Subcutaneous adipose tissue (tissue), 4 donors: Measurements from ENCODE around the gene WTIP. TPM values are rescaled to one million over a fixed set of nuclear protein-coding genes. Genes with fewer than 3 reads are reported as not detected.

ENCODE experiments used
- CTCF ChIP-seq: fragments of 450-650 bp; IDR thresholded peaks from one replicate; pipeline ENCODE4 v1.5.1; 2016; ENCODE audit warnings: low read depth, mild to moderate bottlenecking, control low read depth, antibody characterized with exemption, moderate library complexity
- total RNA-seq, 4 donors: library from RNA; depleted of rRNA; stranded (reverse); fragments of >200 nt; gene quantifications; one replicate each; pipeline ENCODE4 v1.1.0, GENCODE V29; 2016

WTIP gene
- total RNA-seq, 4 donors from 2014 or later: 6.5 to 17.9 (median 16.9) TPM

DNA sequence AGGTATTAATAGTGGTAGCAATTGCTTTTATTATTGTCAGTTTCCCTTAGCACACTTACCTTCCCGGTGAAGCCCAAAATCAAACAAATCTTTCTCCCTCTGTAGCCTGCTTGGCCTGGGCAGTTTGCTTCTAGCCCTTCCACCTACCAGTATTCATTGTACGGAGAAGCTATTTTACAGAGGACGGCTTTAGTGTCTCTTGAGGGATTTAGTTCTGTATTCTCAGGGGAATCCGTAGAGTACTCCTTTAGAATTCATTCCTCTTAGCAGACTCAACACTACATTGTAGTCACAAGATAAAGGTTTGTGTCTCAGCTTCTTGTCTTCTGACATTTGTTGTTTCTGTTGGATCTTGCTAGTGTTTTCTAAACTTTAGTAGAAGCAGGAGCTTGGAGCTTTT, 24.1 kb upstream of the WTIP start:
- no peak for TF ChIP-seq CTCF

DNA sequence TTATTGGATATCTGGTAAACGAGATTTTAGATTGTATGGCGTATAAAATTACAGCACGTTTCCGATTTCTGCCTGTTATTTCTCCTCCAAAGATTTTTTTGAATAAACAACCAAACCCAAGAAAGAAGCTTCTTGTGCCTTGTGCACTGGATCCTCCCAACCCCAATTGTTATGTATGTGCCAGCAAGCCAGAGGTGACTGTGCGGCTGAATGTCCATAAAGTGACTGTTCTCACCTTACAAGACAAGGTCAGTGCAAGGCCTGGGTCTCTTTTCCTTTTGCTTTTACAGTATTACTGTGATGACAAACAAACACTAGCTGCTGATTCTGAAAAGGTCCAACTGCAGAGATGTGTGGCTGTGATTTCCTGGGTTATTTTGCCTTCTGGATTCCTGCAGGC, 22.9 kb upstream of the WTIP start:
- no peak for TF ChIP-seq CTCF

DNA sequence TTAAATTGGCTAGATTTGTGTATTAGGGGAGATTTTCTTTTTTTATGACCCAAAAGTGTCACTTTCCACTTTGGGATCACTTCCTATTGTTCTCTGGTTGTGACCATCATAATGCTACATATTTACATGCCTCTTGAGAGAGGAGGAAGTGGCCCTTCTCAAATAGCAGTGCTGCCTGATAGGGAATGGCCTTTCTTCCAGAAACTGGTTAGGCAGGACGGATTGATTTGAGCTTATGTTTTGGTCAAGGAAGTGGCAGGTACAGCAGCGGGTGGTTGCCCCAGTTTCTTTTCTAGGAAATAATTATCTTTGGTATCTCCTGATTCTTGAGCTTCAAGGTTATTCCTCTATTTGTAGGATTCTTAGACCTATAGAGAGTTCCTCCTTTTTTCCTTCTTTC, 21.9 kb upstream of the WTIP start:
- TF ChIP-seq CTCF: no peak

DNA sequence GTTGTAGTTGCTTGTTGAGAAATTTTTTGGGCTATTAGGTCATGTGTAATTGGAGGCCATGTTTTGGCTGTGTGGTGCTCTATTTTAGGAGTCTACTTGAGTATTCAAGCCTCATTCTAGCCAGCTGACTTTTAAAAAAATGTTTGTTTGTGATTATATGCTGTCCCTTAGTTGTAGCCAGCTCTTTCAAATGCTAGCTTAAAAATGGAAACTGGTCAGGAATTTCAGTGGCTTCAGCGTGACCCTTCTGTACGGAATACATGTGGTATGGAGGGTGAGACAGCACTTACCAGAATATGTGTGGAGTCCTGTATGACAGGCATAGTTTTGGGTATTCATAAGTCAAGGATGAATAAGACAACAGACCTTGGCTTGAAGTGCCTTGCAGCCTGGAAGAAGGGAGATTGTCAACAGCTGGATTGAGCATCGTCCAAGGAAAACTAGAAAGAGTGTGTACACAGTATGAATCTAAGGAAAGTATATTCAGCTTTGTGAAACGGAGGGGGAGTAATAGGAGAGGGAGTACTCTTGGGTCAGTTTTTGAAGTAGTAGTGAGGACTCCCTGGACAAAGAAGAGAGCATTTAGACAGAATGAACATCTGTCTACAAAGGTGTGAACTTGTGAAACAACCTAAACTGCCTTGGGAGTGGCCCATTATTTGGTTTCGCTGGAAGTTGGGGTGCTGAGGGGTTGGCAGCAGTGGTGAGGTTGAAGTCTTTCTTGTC, 20.0 kb upstream of the WTIP start:
- TF ChIP-seq CTCF: no peak

- TF ChIP-seq CTCF: no peak
These were observed 13.1 kb upstream of the WTIP start for GRCh38 chr19:34468409-34468808.

DNA sequence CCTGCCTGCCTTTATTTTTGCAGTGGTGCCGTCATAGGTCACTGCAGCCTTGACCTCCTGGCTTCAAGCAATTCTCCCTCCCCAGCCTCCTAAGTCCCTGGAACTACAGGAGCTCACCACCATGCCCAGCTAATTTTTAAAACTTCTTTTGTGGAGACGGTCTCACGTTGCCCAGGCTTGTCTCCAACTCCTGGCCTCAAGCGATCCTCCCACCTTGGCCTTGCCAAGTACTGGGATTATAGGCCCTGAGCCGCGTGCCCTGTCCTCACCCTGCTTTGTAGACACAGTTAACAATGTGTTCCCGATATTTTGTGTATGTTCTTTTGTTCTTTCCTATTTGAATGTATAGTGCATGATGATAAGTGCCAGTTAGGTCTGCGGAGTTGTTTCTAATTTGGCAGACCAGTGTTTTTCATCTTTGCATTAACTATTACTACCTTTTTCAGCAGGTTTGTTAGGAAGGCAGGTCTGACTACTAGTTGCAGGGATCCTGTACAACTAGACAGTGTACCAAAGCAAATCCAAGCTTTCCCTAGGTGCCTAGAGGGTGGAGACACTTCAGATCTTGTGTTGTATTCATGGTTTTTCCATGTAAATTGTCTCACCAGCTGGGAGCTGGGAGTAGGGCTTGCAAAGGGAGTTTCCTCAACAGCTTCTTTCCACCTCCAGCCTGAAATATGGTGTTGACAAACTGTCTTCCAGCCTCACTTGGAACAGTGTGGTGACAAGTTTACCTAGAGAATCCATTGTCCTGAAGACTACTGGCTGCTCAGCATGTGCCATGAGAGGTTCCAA, 9.5 kb upstream of the WTIP start:
- no peak for TF ChIP-seq CTCF

DNA sequence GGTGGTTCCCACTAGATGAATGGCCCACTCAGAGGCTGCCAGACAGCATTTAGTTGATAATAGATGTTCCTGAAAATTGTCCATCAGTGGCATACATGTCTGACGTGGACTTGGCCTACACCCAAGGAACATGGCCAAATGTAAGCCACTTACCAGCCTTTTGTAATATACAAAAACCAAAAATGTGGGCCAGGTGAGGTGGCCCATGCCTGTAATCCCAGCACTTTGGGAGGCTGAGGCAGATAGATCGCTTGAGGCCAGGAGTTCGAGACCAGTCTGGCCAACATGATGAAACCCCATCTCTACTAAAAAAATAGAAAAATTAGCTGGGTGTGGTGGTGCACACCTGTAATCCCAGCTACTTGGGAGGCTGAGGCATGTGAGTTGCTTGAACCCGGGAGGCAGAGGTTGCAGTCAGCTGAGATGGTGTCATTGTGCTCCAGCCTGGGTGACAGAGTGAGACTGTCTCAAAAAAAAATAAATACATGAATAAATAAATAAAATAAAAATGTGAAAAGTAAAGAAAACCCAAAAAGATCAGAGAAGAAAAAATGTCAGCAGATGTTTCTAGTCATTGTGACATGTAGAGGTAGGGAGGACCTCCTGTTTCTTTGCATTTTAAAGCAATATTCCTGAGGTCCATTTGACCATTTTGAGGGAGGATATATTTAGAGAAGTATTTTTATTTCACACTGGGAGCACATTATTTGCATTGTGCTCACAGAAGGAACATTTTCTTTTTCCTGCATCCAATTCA, 7.1 kb upstream of the WTIP start:
- no peak for TF ChIP-seq CTCF
